Testis (tissue), 3 donors: ENCODE data around the gene ORM1. TPM values are rescaled to one million over a fixed set of nuclear protein-coding genes. Genes with fewer than 3 reads are reported as not detected.

Experiments
- DNase-seq: peaks from one replicate; pipeline ENCODE4 v3.0.0-alpha.2; 2019
- H3K27ac ChIP-seq, 2 donors: fragments of 200-600 bp; sonication (generic); one replicate each; pipeline ENCODE4 v1.5.1; 2019
- H3K27me3 ChIP-seq: fragments of 200-600 bp; sonication (generic); one replicate; pipeline ENCODE4 v1.5.1; 2019
- H3K36me3 ChIP-seq: fragments of 200-600 bp; sonication (generic); one replicate; pipeline ENCODE4 v1.5.1; 2017; ENCODE audit warnings: low read depth; ENCODE audit errors: missing control alignments
- H3K4me1 ChIP-seq: fragments of 200-600 bp; sonication (generic); one replicate; pipeline ENCODE4 v1.5.1; 2019
- H3K4me3 ChIP-seq, 2 donors: fragments of 200-600 bp; sonication (generic); one replicate each; pipeline ENCODE4 v1.5.1; 2017 to 2019
- H3K9me3 ChIP-seq: fragments of 200-600 bp; sonication (generic); one replicate; pipeline ENCODE4 v1.5.1; 2017
- POLR2A ChIP-seq: fragments of 450-650 bp; IDR thresholded peaks from one replicate; pipeline ENCODE4 v1.6.1; 2017; ENCODE audit warnings: antibody characterized with exemption, mild to moderate bottlenecking, moderate library complexity
- WGBS, 2 donors: methylation state at CpG; one replicate each; pipeline ENCODE4 v1.1.5; 2018; 5-methylcytosine and 5-hydroxymethylcytosine counted together
- intact Hi-C: fragments of 100-400 bp; cut with DNase I; formaldehyde crosslinking; loops from one replicate; pipeline ENCODE4 v1.15.1; 2023; ENCODE audit warnings: low total_unique reads
- polyA plus RNA-seq: library from polyadenylated mRNA; stranded (reverse); fragments of 350-450 nt; fragmentation: Illumina TruSeq; extraction: RNeasy Lipid Tissue Mini Kit (QIAGEN cat#74804); gene quantifications from one replicate; pipeline ENCODE4 v1.2.3, GENCODE V29; 2014; ENCODE audit warnings: low read depth, low replicate concordance; ENCODE audit not compliant: insufficient read depth
- total RNA-seq, 2 donors: library from RNA; depleted of rRNA; stranded (reverse); fragments of >200 nt; gene quantifications; one replicate each; pipeline ENCODE4 v1.2.3, GENCODE V29; 2016
- TF ChIP-seq, protein P1 (sequence below), 3 experiments: fragments of 450-650 bp in 2 of 3; fragments of 200-600 bp in 1 of 3; sonication (generic) in 1 of 3; IDR thresholded peaks; one replicate each; pipeline ENCODE4 v1.5.1; 2016 to 2019; ENCODE audit warnings: antibody characterized with exemption in 3 of 3, mild to moderate bottlenecking in 2 of 3, moderate library complexity in 1 of 3

Gene ORM1
- total and polyA plus RNA-seq, 3 donors from 2014 or later: 1.6 TPM; not detected in 2

DNA sequence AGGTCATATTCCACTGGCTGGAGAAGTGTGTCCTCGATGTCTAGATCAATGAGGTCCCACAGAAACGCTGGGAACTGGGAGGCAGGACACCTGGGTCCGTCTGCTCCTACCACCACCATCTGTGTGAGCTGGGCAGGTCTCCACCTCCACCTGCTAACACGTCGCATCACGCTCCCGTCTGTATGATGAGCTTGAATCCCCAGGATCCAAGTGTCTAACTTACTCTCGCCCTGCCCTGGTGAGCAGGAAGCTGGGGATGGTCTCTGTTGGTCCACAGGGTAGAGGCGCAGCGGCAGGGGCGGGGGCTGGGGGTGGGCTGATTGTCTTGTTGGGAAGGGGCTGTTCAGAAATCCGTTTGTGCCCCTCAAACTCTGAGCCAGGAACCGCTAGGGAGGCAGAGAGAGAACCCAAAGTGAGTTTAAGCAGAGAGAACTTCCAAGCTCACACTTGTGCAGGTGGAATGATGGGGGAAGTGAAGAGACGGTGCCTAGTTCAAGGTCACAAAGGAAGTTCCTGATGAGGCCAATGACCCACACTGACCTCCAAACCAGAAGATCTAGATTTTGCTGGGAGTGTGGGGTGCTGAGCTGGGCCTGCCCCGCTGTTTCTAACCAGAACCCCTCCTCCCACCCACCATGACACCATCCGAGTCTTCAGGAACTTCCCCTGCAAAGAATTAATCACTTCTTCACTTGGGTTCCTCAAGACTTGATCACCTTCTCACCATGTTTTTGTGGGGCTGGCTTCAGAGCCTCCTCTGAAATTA lies 27.9 kb downstream of the ORM1 start:
- no peak overlapping the region for H3K4me3 ChIP-seq
- no peaks in the 10 kb centered on the region for H3K36me3 ChIP-seq
- no peak for DNase-seq
- TF ChIP-seq POLR2A: no peak
- TF ChIP-seq, protein P1, sequence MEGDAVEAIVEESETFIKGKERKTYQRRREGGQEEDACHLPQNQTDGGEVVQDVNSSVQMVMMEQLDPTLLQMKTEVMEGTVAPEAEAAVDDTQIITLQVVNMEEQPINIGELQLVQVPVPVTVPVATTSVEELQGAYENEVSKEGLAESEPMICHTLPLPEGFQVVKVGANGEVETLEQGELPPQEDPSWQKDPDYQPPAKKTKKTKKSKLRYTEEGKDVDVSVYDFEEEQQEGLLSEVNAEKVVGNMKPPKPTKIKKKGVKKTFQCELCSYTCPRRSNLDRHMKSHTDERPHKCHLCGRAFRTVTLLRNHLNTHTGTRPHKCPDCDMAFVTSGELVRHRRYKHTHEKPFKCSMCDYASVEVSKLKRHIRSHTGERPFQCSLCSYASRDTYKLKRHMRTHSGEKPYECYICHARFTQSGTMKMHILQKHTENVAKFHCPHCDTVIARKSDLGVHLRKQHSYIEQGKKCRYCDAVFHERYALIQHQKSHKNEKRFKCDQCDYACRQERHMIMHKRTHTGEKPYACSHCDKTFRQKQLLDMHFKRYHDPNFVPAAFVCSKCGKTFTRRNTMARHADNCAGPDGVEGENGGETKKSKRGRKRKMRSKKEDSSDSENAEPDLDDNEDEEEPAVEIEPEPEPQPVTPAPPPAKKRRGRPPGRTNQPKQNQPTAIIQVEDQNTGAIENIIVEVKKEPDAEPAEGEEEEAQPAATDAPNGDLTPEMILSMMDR (IDR thresholded peaks at IDR 0.05): no peak
- intact Hi-C loops: no loop called here
- 91 to 94% methylated on average over 13 to 16 of the region's 16 CpGs for WGBS, 2 donors
- no peaks in the 10 kb centered on the region for H3K4me1 ChIP-seq
- H3K9me3 ChIP-seq: no peaks in the 10 kb centered on the region
- H3K27ac ChIP-seq: no peak overlapping the region
- H3K27me3 ChIP-seq: no peaks in the 10 kb centered on the region

DNA sequence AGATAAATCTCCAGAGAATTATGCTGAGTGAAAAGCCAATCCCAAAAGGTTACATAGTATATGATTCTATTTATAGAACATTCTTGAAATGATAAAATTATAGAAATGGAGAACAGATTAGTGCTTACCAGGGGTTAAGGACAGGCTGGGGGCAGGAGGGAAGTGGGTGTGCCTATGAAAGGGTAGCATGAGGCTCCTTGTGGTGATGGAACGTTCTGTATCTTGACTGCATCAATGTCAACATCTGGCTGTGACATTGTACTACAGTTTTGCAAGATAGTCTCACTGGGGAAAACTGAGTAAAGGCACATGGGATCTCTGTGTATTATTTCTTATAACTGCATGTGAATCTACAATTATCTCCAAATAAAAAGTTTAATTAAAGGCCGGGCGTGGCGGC lies 29.0 kb downstream of the ORM1 start:
- no peak overlapping the region for H3K4me3 ChIP-seq
- 78 to 84% methylated on average over 4 of the region's 4 CpGs for WGBS, 2 donors
- H3K27ac ChIP-seq: no peak overlapping the region
- intact Hi-C loops: no loop called here
- no peaks in the 10 kb centered on the region for H3K36me3 ChIP-seq
- TF ChIP-seq POLR2A: no peak
- TF ChIP-seq, protein P1 (IDR thresholded peaks at IDR 0.05): no peak
- no peaks in the 10 kb centered on the region for H3K4me1 ChIP-seq
- H3K9me3 ChIP-seq: no peaks in the 10 kb centered on the region
- H3K27me3 ChIP-seq: no peaks in the 10 kb centered on the region
- DNase-seq: no peak

DNA sequence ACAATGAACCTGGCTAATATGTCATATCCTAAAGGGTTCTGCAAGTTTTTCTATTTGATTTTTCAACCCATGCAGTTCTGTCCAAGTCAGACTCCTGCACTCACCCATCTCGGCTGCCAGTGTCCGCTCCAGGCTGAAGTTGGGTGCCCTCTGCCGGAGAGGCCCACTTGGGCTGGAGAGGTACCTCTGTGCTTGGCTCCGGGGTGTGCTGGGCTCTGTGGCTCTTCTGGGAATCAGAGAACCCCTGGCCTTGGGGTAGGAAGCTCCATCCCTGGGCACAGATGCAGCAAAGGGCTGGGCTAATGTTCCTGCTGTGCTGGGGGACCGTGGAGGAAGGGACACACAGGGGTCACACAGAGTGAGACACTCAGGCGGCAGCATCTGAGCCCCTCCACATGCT lies 32.9 kb downstream of the ORM1 start:
- Histone ChIP-seq H3K27ac (no peak overlapping the region), H3K36me3 (no peaks in the 10 kb centered on the region), H3K9me3 (no peaks in the 10 kb centered on the region), H3K4me1 (no peaks in the 10 kb centered on the region), H3K4me3 (no peak overlapping the region), H3K27me3 (no peaks in the 10 kb centered on the region)
- WGBS, 2 donors: 94% methylated on average over 5 to 6 of the region's 6 CpGs
- intact Hi-C loops: no loop called here
- no peak for DNase-seq
- no peak for TF ChIP-seq POLR2A
- TF ChIP-seq, protein P1 (IDR thresholded peaks at IDR 0.05): no peak

DNA sequence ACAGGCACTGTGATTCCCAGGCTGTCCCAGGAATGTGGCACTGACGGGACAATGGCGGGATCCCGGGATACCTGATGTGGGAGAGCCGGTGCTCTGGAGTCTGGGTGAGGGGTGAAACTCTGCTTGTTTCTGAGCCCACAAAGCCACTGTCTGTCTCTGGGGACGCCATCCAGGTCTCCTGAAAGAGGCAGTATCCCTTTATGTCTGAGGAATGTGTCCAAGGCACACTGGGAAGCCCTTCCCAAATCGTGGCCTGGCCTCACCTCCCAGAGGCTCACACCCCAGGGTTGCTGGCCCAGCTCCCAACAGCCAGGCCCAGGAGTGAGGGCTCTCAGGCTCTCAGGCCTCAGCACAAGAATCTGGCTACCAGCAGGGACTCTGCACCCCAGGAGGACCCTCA lies 33.9 kb downstream of the ORM1 start:
- TF ChIP-seq, protein P1 (IDR thresholded peaks at IDR 0.05): no peak
- TF ChIP-seq POLR2A: no peak
- Histone ChIP-seq H3K9me3 (no peaks in the 10 kb centered on the region), H3K4me3 (no peak overlapping the region), H3K4me1 (no peaks in the 10 kb centered on the region), H3K36me3 (no peaks in the 10 kb centered on the region), H3K27me3 (no peaks in the 10 kb centered on the region), H3K27ac (no peak overlapping the region)
- no peak for DNase-seq
- intact Hi-C loops: no loop called here
- 77 to 86% methylated on average over 4 to 6 of the region's 6 CpGs for WGBS, 2 donors

DNA sequence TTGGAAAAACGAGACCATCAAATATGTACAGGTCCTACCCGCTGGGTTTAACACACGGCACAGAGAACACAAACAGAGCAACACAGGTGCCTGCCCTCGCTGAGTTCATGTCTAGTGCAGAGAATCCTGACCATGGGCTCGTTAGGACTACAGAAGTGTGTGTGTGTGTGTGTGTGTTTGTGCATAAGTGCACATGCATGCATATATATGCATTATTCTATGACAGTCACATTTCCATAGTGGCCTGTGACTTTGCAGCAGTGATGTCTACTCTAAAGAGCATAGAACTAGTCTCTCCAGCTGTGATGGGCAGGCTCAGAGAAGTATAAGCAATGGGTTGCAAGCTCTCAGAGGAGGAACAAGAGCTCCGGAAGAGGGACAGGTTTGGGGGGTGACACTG lies 34.5 kb downstream of the ORM1 start:
- H3K9me3 ChIP-seq: no peaks in the 10 kb centered on the region
- TF ChIP-seq POLR2A: no peak
- H3K27me3 ChIP-seq: no peaks in the 10 kb centered on the region
- intact Hi-C loops: no loop called here
- DNase-seq: no peak
- H3K4me1 ChIP-seq: no peaks in the 10 kb centered on the region
- 87% methylated on average over 6 of the region's 6 CpGs for WGBS, 2 donors
- no peaks in the 10 kb centered on the region for H3K36me3 ChIP-seq
- H3K27ac ChIP-seq: no peak overlapping the region
- H3K4me3 ChIP-seq: no peak overlapping the region
